A549 (cell line): Measurements from ENCODE around the gene ISG15.

ENCODE experiments used
- CHD2 ChIP-seq: fragments of 150-350 bp; IDR thresholded peaks from 2 replicates; pipeline ENCODE4 v1.6.1; 2014; ENCODE audit warnings: low read length; ENCODE audit not compliant: partially characterized antibody
- CTCF ChIP-seq: fragments of >200 bp; sonication (Bioruptor Twin); formaldehyde crosslinking; IDR thresholded peaks from 3 replicates; pipeline ENCODE4 v1.5.1; 2016
- EHMT2 ChIP-seq: fragments of 200-600 bp; sonication (generic); IDR thresholded peaks from 2 replicates; pipeline ENCODE4 v1.6.1; 2016; ENCODE audit warnings: antibody characterized with exemption, low read depth, mild to moderate bottlenecking, moderate library complexity
- ELK1 ChIP-seq: fragments of 150-350 bp; IDR thresholded peaks from 2 replicates; pipeline ENCODE4 v1.6.1; 2014; ENCODE audit warnings: low read depth, mild to moderate bottlenecking, low read length
- FOSL2 ChIP-seq, 2 experiments: fragments of 450-650 bp in 1 of 2; fragments of >200 bp in 1 of 2; sonication (Bioruptor Twin) in 1 of 2; formaldehyde crosslinking; IDR thresholded peaks; 2 replicates each; pipeline versions ENCODE4 v1.5.0 to v1.6.1; 2016 to 2020; ENCODE audit warnings: mild to moderate bottlenecking in 1 of 2, moderate library complexity in 1 of 2
- KDM1A ChIP-seq: fragments of 200-600 bp; sonication (generic); IDR thresholded peaks from 2 replicates; pipeline ENCODE4 v1.6.1; 2016; ENCODE audit warnings: low read depth, mild to moderate bottlenecking
- POLR2A ChIP-seq: IDR thresholded peaks from 2 replicates; pipeline ENCODE4 v1.6.1; 2012; ENCODE audit warnings: mild to moderate bottlenecking, low read length
- RNF2 ChIP-seq: fragments of 200-600 bp; sonication (generic); IDR thresholded peaks from 2 replicates; pipeline ENCODE4 v1.6.1; 2016; ENCODE audit warnings: low read depth, mild to moderate bottlenecking, antibody characterized with exemption, moderate library complexity, borderline replicate concordance
- SMC3 ChIP-seq: fragments of >200 bp; sonication (Bioruptor Twin); formaldehyde crosslinking; IDR thresholded peaks from 3 replicates; pipeline ENCODE4 v1.6.1; 2018; ENCODE audit warnings: inconsistent platforms
- TP53 ChIP-seq: fragments of 250-450 bp; sonication (Bioruptor Pico); IDR thresholded peaks from 2 replicates; pipeline ENCODE4 v1.5.0; 2021; ENCODE audit warnings: mild to moderate bottlenecking, moderate library complexity
- TF ChIP-seq, protein P1 (sequence below): fragments of 200-600 bp; sonication (generic); IDR thresholded peaks from 2 replicates; pipeline ENCODE4 v1.6.1; 2016; ENCODE audit warnings: antibody characterized with exemption, mild to moderate bottlenecking, moderate library complexity

GRCh38 chr1:967466-968343, 45.6 kb upstream of the ISG15 start:
- TF ChIP-seq FOSL2 (IDR thresholded peaks at IDR 0.05) = no peak
- no peak for TF ChIP-seq FOSL2 (CRISPR knock-in tag; IDR thresholded peaks at IDR 0.05)
- no peak for TF ChIP-seq CTCF
- no peak for TF ChIP-seq EHMT2
- no peak for TF ChIP-seq POLR2A
- TF ChIP-seq TP53 (CRISPR knock-in tag) = no peak
- no peak for TF ChIP-seq SMC3
- no peak for TF ChIP-seq CHD2
- TF ChIP-seq KDM1A = no peak
- TF ChIP-seq RNF2 = no peak
- TF ChIP-seq, protein P1, sequence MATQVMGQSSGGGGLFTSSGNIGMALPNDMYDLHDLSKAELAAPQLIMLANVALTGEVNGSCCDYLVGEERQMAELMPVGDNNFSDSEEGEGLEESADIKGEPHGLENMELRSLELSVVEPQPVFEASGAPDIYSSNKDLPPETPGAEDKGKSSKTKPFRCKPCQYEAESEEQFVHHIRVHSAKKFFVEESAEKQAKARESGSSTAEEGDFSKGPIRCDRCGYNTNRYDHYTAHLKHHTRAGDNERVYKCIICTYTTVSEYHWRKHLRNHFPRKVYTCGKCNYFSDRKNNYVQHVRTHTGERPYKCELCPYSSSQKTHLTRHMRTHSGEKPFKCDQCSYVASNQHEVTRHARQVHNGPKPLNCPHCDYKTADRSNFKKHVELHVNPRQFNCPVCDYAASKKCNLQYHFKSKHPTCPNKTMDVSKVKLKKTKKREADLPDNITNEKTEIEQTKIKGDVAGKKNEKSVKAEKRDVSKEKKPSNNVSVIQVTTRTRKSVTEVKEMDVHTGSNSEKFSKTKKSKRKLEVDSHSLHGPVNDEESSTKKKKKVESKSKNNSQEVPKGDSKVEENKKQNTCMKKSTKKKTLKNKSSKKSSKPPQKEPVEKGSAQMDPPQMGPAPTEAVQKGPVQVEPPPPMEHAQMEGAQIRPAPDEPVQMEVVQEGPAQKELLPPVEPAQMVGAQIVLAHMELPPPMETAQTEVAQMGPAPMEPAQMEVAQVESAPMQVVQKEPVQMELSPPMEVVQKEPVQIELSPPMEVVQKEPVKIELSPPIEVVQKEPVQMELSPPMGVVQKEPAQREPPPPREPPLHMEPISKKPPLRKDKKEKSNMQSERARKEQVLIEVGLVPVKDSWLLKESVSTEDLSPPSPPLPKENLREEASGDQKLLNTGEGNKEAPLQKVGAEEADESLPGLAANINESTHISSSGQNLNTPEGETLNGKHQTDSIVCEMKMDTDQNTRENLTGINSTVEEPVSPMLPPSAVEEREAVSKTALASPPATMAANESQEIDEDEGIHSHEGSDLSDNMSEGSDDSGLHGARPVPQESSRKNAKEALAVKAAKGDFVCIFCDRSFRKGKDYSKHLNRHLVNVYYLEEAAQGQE = no peak
- TF ChIP-seq ELK1 = no peak
